ENCODE results near the gene ATG5.

The ATG5 gene

DNA sequence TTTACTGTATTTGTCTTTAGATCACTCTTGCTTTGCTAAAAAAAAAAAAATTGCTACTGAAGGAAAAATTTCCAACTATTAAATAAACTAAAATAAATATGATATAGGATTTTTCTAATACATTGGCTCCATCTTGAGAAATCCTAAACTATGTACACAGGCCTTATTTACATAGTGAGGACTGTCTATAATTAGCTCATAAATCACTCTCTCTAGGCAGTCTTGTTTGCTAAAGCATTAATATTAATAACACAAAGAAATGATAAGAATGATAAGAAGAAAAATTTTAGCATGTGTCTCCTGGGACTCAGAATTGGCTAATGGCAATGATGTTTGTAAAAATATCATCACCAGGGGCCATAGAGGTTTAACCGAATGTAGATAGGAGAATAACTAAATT lies 21.7 kb upstream of the ATG5 start:
- Mint-ChIP-seq H3K4me1 (no peaks in the 10 kb centered on the region), H3K9me3 (peaks cover 2% of the 10 kb centered on the region), H3K36me3 (ENCODE audit: low read depth) (no peaks in the 10 kb centered on the region), H3K27me3 (ENCODE audit: low read depth) (no peaks in the 10 kb centered on the region), H3K4me3 (no peak overlapping the region), H3K27ac (no peak overlapping the region)
- TF ChIP-seq, protein P1, sequence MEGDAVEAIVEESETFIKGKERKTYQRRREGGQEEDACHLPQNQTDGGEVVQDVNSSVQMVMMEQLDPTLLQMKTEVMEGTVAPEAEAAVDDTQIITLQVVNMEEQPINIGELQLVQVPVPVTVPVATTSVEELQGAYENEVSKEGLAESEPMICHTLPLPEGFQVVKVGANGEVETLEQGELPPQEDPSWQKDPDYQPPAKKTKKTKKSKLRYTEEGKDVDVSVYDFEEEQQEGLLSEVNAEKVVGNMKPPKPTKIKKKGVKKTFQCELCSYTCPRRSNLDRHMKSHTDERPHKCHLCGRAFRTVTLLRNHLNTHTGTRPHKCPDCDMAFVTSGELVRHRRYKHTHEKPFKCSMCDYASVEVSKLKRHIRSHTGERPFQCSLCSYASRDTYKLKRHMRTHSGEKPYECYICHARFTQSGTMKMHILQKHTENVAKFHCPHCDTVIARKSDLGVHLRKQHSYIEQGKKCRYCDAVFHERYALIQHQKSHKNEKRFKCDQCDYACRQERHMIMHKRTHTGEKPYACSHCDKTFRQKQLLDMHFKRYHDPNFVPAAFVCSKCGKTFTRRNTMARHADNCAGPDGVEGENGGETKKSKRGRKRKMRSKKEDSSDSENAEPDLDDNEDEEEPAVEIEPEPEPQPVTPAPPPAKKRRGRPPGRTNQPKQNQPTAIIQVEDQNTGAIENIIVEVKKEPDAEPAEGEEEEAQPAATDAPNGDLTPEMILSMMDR (IDR thresholded peaks at IDR 0.05; ENCODE audit: unreplicated experiment in 3 of 3), result no peak

DNA sequence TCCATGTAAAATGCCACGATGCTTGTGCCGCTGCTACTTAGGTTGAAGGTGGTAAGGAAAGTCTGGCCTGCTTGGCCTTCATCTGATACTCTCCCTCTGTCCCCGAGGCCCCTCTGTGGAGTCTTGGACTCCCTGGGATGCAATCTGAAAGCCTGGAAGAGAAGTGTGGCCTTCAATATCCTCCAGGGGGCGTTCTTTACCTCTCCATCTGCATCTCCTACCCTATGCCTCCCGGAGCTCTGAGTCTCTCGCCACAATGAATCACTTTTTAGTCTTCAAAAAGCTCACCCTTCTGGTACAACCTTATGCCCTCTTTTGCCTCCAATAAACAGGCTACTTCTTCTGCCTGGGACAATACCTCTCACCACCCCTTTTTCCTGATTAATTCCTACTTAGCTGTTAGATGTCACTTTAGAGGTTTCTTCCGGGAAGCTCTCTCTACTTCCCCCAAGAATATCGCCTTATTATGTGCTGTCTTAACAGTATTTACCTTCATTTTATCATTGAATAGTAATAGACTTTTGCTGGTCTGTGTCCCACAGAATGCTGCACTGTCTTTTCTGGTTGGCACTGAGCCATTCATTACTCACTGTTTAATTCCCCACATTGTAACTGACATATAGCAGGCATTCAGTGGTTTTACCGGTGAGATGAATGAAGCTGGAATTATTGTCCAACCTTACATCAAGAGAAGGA lies 13.9 kb upstream of the ATG5 start:
- no peaks in the 10 kb centered on the region for H3K36me3 Mint-ChIP-seq (ENCODE audit: low read depth)
- H3K4me3 Mint-ChIP-seq, result no peak overlapping the region
- peak overlapping the region in 1 of 3 experiments; percentile 4 for H3K27ac Mint-ChIP-seq
- H3K9me3 Mint-ChIP-seq, result no peaks in the 10 kb centered on the region
- H3K27me3 Mint-ChIP-seq (ENCODE audit: low read depth), result peaks cover 8% of the 10 kb centered on the region
- no peaks in the 10 kb centered on the region for H3K4me1 Mint-ChIP-seq
- TF ChIP-seq, protein P1 (IDR thresholded peaks at IDR 0.05; ENCODE audit: unreplicated experiment in 3 of 3), result peak; percentile 58 to 70 (median 60)

DNA sequence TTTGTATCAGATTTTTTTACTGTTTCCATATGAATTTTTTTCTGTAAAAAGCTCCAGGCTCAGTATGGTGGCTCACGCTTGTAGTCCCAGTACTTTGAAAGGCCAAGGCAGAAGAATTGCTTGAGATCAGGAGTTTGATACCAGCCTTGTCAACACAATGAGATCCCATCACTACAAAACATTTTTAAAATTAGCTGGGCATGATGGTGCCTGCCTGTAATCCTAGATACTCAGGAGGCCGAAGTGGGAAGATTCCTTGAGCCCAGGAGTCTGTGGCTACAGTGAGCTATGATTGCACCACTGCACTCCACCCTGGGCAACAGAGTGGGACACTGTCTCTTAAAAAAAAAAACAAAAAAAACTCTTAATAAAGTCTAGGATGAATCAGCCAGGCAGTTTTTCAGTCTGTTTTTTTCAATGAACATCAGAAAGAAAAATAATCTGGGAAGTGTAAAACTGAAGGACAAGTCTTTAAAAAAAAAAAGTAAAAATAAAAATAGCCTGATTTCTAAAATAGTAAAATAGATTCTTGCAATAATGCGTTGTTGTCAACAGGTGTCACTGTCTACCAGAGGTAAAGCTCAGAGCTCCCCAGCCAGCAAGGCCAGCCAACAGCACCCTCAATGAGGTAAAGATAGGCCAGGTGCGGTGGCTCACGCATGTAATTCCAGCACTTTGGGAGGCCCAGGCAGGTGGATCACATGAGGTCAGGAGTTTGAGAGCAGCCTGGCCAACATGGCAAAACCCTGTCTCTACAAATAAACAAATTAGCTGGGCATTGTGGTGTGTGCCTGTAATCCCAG lies 9.3 kb upstream of the ATG5 start:
- Mint-ChIP-seq H3K4me1 (no peaks in the 10 kb centered on the region), H3K27ac (no peak overlapping the region), H3K9me3 (no peaks in the 10 kb centered on the region), H3K36me3 (ENCODE audit: low read depth) (no peaks in the 10 kb centered on the region), H3K27me3 (ENCODE audit: low read depth) (peaks cover 13% of the 10 kb centered on the region), H3K4me3 (no peak overlapping the region)
- TF ChIP-seq, protein P1 (IDR thresholded peaks at IDR 0.05; ENCODE audit: unreplicated experiment in 3 of 3), result peak; percentile 55 to 71 (median 58)

DNA sequence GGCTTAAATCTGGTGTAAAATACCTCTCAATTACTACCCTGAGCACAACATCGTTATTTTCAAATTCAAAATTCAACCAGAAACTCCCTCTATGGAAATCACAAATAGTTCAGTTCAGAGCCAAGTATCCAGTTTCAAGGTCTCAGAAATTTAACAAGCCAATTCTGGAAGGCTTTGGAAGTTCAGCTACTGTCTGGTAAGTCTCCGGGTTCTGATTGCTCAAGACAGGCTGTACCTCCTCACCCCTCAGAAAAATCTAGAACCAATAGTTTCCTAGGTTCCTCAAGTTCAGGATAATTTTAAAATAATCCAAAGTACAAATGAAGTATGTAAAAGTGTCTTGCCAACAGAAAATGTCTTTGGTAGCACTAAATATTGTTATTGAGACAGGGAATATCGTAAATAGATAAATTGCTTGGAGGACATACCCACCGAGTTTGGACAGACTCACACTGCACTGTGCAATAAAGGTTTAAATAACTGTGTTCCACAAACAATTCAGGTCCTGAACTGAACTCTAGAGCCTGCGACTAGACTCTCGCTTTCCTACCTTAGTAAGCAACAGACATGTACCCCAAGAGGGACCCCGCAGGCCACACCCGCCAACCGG lies 729 bp downstream of the ATG5 start:
- Mint-ChIP-seq H3K27ac (peak overlapping the region; percentile 92 to 98 (median 98)), H3K9me3 (no peaks in the 10 kb centered on the region), H3K4me3 (peak overlapping the region; percentile 99), H3K36me3 (ENCODE audit: low read depth) (peaks cover 3% of the 10 kb centered on the region), H3K27me3 (ENCODE audit: low read depth) (peaks cover 12% of the 10 kb centered on the region), H3K4me1 (peaks cover 24% of the 10 kb centered on the region)
- TF ChIP-seq, protein P1 (IDR thresholded peaks at IDR 0.05; ENCODE audit: unreplicated experiment in 3 of 3), result no peak

DNA sequence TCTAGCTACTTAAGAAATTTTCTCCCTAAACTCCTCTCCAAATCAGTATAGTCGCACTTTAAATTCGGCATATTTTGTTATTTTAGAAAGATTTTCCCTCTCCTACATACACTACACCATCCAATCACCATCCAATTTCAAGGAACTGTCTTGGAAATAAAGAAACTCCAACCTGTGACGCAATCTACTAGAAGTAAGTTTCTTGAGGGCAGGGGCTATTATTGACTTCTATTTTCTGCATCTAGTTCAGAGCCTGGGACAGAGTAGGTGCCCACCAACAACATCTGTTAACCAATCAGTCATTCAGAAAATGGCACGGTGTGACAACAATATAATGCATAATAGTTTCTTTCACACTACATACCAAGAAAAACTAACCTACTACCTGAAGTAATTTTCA lies 3.6 kb downstream of the ATG5 start:
- Mint-ChIP-seq H3K9me3 (no peaks in the 10 kb centered on the region), H3K27ac (no peak overlapping the region)

More for the DNA sequence above, 3.6 kb downstream of the ATG5 start:
- no peaks in the 10 kb centered on the region for H3K27me3 Mint-ChIP-seq (ENCODE audit: low read depth)
- H3K36me3 Mint-ChIP-seq (ENCODE audit: low read depth), result peaks cover 3% of the 10 kb centered on the region
- TF ChIP-seq, protein P1 (IDR thresholded peaks at IDR 0.05; ENCODE audit: unreplicated experiment in 3 of 3), result no peak
- peaks cover 24% of the 10 kb centered on the region for H3K4me1 Mint-ChIP-seq
- no peak overlapping the region for H3K4me3 Mint-ChIP-seq

Measured in nephron (organoid).